GM20000 (cell line): ENCODE data around the gene TNFAIP2.

Experiments used
- DNase-seq: peaks from one replicate; pipeline ENCODE4 v3.0.0; 2012; ENCODE audit warnings: low spot score
- CTCF ChIP-seq: IDR thresholded peaks from 2 replicates; pipeline ENCODE4 v1.5.1; 2012; ENCODE audit warnings: mild to moderate bottlenecking, control low read depth; ENCODE audit errors: extremely low read depth, missing control alignments

Gene TNFAIP2

GRCh38 chr14:103124501-103125001, 1.3 kb downstream of the TNFAIP2 start:
- DNase-seq, result no peak
- TF ChIP-seq CTCF, result no peak

GRCh38 chr14:103125098-103126070, 2.1 kb downstream of the TNFAIP2 start:
- no peak for TF ChIP-seq CTCF
- no peak for DNase-seq

- no peak for DNase-seq
- no peak for TF ChIP-seq CTCF
These were observed 3.0 kb downstream of the TNFAIP2 start for GRCh38 chr14:103126088-103126872.

GRCh38 chr14:103126873-103127304, 3.6 kb downstream of the TNFAIP2 start:
- no peak for TF ChIP-seq CTCF
- no peak for DNase-seq

- TF ChIP-seq CTCF, result no peak
- no peak for DNase-seq
These were observed 4.1 kb downstream of the TNFAIP2 start for GRCh38 chr14:103127356-103127755.

- DNase-seq, result no peak
- no peak for TF ChIP-seq CTCF
These were observed 4.8 kb downstream of the TNFAIP2 start for GRCh38 chr14:103127861-103128598.
